Coronary artery (tissue), 2 donors: ENCODE data around the gene SDK2.

ENCODE experiments used
- DNase-seq: peaks from one replicate; pipeline ENCODE4 v3.0.0-alpha.2; 2017; ENCODE audit warnings: low spot score
- H3K27ac ChIP-seq, 2 donors: fragments of 200-600 bp; sonication (generic); one replicate each; pipeline ENCODE4 v1.5.1; 2016 to 2019
- H3K4me3 ChIP-seq: fragments of 200-600 bp; sonication (generic); 2 replicates; pipeline ENCODE4 v1.5.1; 2016; ENCODE audit warnings: mild to moderate bottlenecking, moderate library complexity
- CTCF ChIP-seq: fragments of 200-600 bp; sonication (generic); IDR thresholded peaks from one replicate; pipeline ENCODE4 v1.5.1; 2019; ENCODE audit warnings: antibody characterized with exemption

The SDK2 gene

GRCh38 chr17:73576556-73577098 lies 67.6 kb downstream of the SDK2 start:
- Histone ChIP-seq H3K27ac (no peak overlapping the region), H3K4me3 (no peak overlapping the region)
- no peak for TF ChIP-seq CTCF
- no peak for DNase-seq

- DNase-seq = no peak
- TF ChIP-seq CTCF = no peak
- no peak overlapping the region for H3K4me3 ChIP-seq
- H3K27ac ChIP-seq = no peak overlapping the region
Measured at GRCh38 chr17:73575470-73576221, 68.6 kb downstream of the SDK2 start.

GRCh38 chr17:73571511-73572130 lies 72.6 kb downstream of the SDK2 start:
- TF ChIP-seq CTCF = no peak
- Histone ChIP-seq H3K4me3 (no peak overlapping the region), H3K27ac (no peak overlapping the region)
- DNase-seq = no peak

- H3K27ac ChIP-seq = no peak overlapping the region
- TF ChIP-seq CTCF = no peak
- H3K4me3 ChIP-seq = no peak overlapping the region
- no peak for DNase-seq
Measured at GRCh38 chr17:73569762-73570319, 74.4 kb downstream of the SDK2 start.

GRCh38 chr17:73568934-73569333 lies 75.3 kb downstream of the SDK2 start:
- Histone ChIP-seq H3K27ac (no peak overlapping the region), H3K4me3 (no peak overlapping the region)
- no peak for DNase-seq
- TF ChIP-seq CTCF = no peak

GRCh38 chr17:73566905-73567782 lies 77.1 kb downstream of the SDK2 start:
- TF ChIP-seq CTCF = no peak
- DNase-seq = no peak
- H3K27ac ChIP-seq = no peak overlapping the region
- no peak overlapping the region for H3K4me3 ChIP-seq
